Activated T-helper 17 cell treated with anti-CD3 and anti-CD28 coated beads, Interleukin-2, amount 50 U/mL, for 72 hours (primary cell): ENCODE measurements around the gene RPUSD1. TPM values are rescaled to one million over a fixed set of nuclear protein-coding genes. Genes with fewer than 3 reads are reported as not detected.
"Not testable (repeated sequence)": the region's sequence is repeated elsewhere in the genome, so short reads cannot be mapped to it uniquely, and the experiment has no call there.

Source experiments
- ATAC-seq: fragments of 150-1000 bp; cut with Tn5 transposase; replicated peaks from 2 replicates; pipeline ENCODE4 v1.10.0; 2021; ENCODE audit warnings: mild to moderate bottlenecking, moderate library complexity
- H3K27ac Mint-ChIP-seq: one replicate; pipeline ENCODE4 v1.8.0; 2022; ENCODE audit warnings: mixed read lengths
- H3K27me3 Mint-ChIP-seq: one replicate; pipeline ENCODE4 v1.8.0; 2022; ENCODE audit warnings: mixed read lengths
- H3K36me3 Mint-ChIP-seq: one replicate; pipeline ENCODE4 v1.8.0; 2022; ENCODE audit warnings: low read depth, mild to moderate bottlenecking, mixed read lengths
- H3K4me1 Mint-ChIP-seq: one replicate; pipeline ENCODE4 v1.8.0; 2022; ENCODE audit warnings: mixed read lengths
- H3K4me3 Mint-ChIP-seq: one replicate; pipeline ENCODE4 v1.8.0; 2022; ENCODE audit warnings: mild to moderate bottlenecking, mixed read lengths
- H3K9me3 Mint-ChIP-seq: one replicate; pipeline ENCODE4 v1.8.0; 2022; ENCODE audit warnings: mixed read lengths
- total RNA-seq, 2 donors: library from RNA; stranded (reverse); gene quantifications; one replicate each; pipeline ENCODE4 v1.2.3, GENCODE V29; 2022

The RPUSD1 gene
- total RNA-seq, 2 donors from 2014 or later = 13.2 to 40.6 TPM

GRCh38 chr16:824194-824593, 36.0 kb upstream of the RPUSD1 start:
- H3K4me3 Mint-ChIP-seq = no peak overlapping the region
- H3K27ac Mint-ChIP-seq = no peak overlapping the region
- H3K9me3 Mint-ChIP-seq = no peaks in the 10 kb centered on the region
- ATAC-seq = no peak
- no peaks in the 10 kb centered on the region for H3K36me3 Mint-ChIP-seq
- H3K27me3 Mint-ChIP-seq = no peaks in the 10 kb centered on the region
- H3K4me1 Mint-ChIP-seq = no peaks in the 10 kb centered on the region

- no peaks in the 10 kb centered on the region for H3K27me3 Mint-ChIP-seq
- ATAC-seq = no peak
- H3K4me1 Mint-ChIP-seq = no peaks in the 10 kb centered on the region
- no peaks in the 10 kb centered on the region for H3K9me3 Mint-ChIP-seq
- no peak overlapping the region for H3K4me3 Mint-ChIP-seq
- no peaks in the 10 kb centered on the region for H3K36me3 Mint-ChIP-seq
- H3K27ac Mint-ChIP-seq = no peak overlapping the region
These were observed 34.7 kb upstream of the RPUSD1 start for GRCh38 chr16:822909-823297.

GRCh38 chr16:822174-822908, 34.2 kb upstream of the RPUSD1 start:
- Mint-ChIP-seq H3K4me1 (no peaks in the 10 kb centered on the region), H3K27me3 (no peaks in the 10 kb centered on the region), H3K27ac (no peak overlapping the region), H3K4me3 (no peak overlapping the region), H3K36me3 (no peaks in the 10 kb centered on the region), H3K9me3 (no peaks in the 10 kb centered on the region)
- no peak for ATAC-seq

- Mint-ChIP-seq H3K27me3 (no peaks in the 10 kb centered on the region), H3K36me3 (no peaks in the 10 kb centered on the region), H3K27ac (no peak overlapping the region), H3K4me3 (no peak overlapping the region), H3K4me1 (no peaks in the 10 kb centered on the region), H3K9me3 (no peaks in the 10 kb centered on the region)
- ATAC-seq = no peak
These were observed 33.6 kb upstream of the RPUSD1 start for GRCh38 chr16:821751-822150.

GRCh38 chr16:820748-821147, 32.6 kb upstream of the RPUSD1 start:
- no peaks in the 10 kb centered on the region for H3K9me3 Mint-ChIP-seq
- no peak overlapping the region for H3K27ac Mint-ChIP-seq
- no peak for ATAC-seq
- no peaks in the 10 kb centered on the region for H3K36me3 Mint-ChIP-seq
- no peaks in the 10 kb centered on the region for H3K4me1 Mint-ChIP-seq
- H3K27me3 Mint-ChIP-seq = no peaks in the 10 kb centered on the region
- no peak overlapping the region for H3K4me3 Mint-ChIP-seq

GRCh38 chr16:820044-820408, 31.8 kb upstream of the RPUSD1 start:
- not testable (repeated sequence) for H3K4me1 Mint-ChIP-seq, H3K9me3 Mint-ChIP-seq, H3K27me3 Mint-ChIP-seq, H3K36me3 Mint-ChIP-seq, ATAC-seq, H3K27ac Mint-ChIP-seq
- peak overlapping the region; percentile 22 for H3K4me3 Mint-ChIP-seq

- H3K27me3 Mint-ChIP-seq = peaks cover 3% of the 10 kb centered on the region
- H3K4me1 Mint-ChIP-seq = no peaks in the 10 kb centered on the region
- H3K9me3 Mint-ChIP-seq = no peaks in the 10 kb centered on the region
- no peak overlapping the region for H3K27ac Mint-ChIP-seq
- peak overlapping the region; percentile 22 for H3K4me3 Mint-ChIP-seq
- H3K36me3 Mint-ChIP-seq = no peaks in the 10 kb centered on the region
- ATAC-seq = peak; percentile 61
These were observed 31.3 kb upstream of the RPUSD1 start for GRCh38 chr16:819336-820043.

- Mint-ChIP-seq H3K27ac (no peak overlapping the region), H3K4me3 (no peak overlapping the region), H3K4me1 (no peaks in the 10 kb centered on the region), H3K36me3 (no peaks in the 10 kb centered on the region), H3K27me3 (peaks cover 3% of the 10 kb centered on the region), H3K9me3 (no peaks in the 10 kb centered on the region)
- ATAC-seq = no peak
These were observed 30.4 kb upstream of the RPUSD1 start for GRCh38 chr16:818592-818991.

GRCh38 chr16:818132-818531, 30.0 kb upstream of the RPUSD1 start:
- H3K36me3 Mint-ChIP-seq = no peaks in the 10 kb centered on the region
- H3K27ac Mint-ChIP-seq = no peak overlapping the region
- no peak overlapping the region for H3K4me3 Mint-ChIP-seq
- no peak for ATAC-seq
- peaks cover 3% of the 10 kb centered on the region for H3K27me3 Mint-ChIP-seq
- no peaks in the 10 kb centered on the region for H3K9me3 Mint-ChIP-seq
- no peaks in the 10 kb centered on the region for H3K4me1 Mint-ChIP-seq

- H3K36me3 Mint-ChIP-seq = no peaks in the 10 kb centered on the region
- H3K4me3 Mint-ChIP-seq = no peak overlapping the region
- H3K27me3 Mint-ChIP-seq = peaks cover 7% of the 10 kb centered on the region
- no peak for ATAC-seq
- no peaks in the 10 kb centered on the region for H3K9me3 Mint-ChIP-seq
- no peak overlapping the region for H3K27ac Mint-ChIP-seq
- H3K4me1 Mint-ChIP-seq = no peaks in the 10 kb centered on the region
These were observed 29.1 kb upstream of the RPUSD1 start for GRCh38 chr16:817001-817906.

GRCh38 chr16:815861-816260, 27.7 kb upstream of the RPUSD1 start:
- H3K4me1 Mint-ChIP-seq = no peaks in the 10 kb centered on the region
- ATAC-seq = no peak
- peaks cover 10% of the 10 kb centered on the region for H3K27me3 Mint-ChIP-seq
- H3K4me3 Mint-ChIP-seq = no peak overlapping the region
- H3K27ac Mint-ChIP-seq = no peak overlapping the region
- H3K9me3 Mint-ChIP-seq = no peaks in the 10 kb centered on the region
- no peaks in the 10 kb centered on the region for H3K36me3 Mint-ChIP-seq

GRCh38 chr16:814974-815373, 26.8 kb upstream of the RPUSD1 start:
- no peak for ATAC-seq
- H3K27me3 Mint-ChIP-seq = peaks cover 10% of the 10 kb centered on the region
- H3K36me3 Mint-ChIP-seq = no peaks in the 10 kb centered on the region
- H3K4me3 Mint-ChIP-seq = no peak overlapping the region
- no peaks in the 10 kb centered on the region for H3K9me3 Mint-ChIP-seq
- H3K27ac Mint-ChIP-seq = no peak overlapping the region
- no peaks in the 10 kb centered on the region for H3K4me1 Mint-ChIP-seq

- no peak overlapping the region for H3K4me3 Mint-ChIP-seq
- H3K27me3 Mint-ChIP-seq = peaks cover 10% of the 10 kb centered on the region
- no peaks in the 10 kb centered on the region for H3K9me3 Mint-ChIP-seq
- H3K4me1 Mint-ChIP-seq = no peaks in the 10 kb centered on the region
- no peak overlapping the region for H3K27ac Mint-ChIP-seq
- H3K36me3 Mint-ChIP-seq = no peaks in the 10 kb centered on the region
- no peak for ATAC-seq
These were observed 25.8 kb upstream of the RPUSD1 start for GRCh38 chr16:813916-814412.

- Mint-ChIP-seq H3K4me3 (no peak overlapping the region), H3K27ac (no peak overlapping the region), H3K9me3 (no peaks in the 10 kb centered on the region), H3K36me3 (no peaks in the 10 kb centered on the region), H3K4me1 (no peaks in the 10 kb centered on the region), H3K27me3 (peaks cover 10% of the 10 kb centered on the region)
- ATAC-seq = peak; percentile 72
These were observed 25.2 kb upstream of the RPUSD1 start for GRCh38 chr16:813204-813915.
